ENCODE data around the gene NR3C2. TPM values are rescaled to one million over a fixed set of nuclear protein-coding genes. Genes with fewer than 3 reads are reported as not detected.

The NR3C2 gene
- total RNA-seq, 1 experiment from 2014 or later: 1.6 TPM

- Histone ChIP-seq H3K27me3 (replicated peaks; ENCODE audit: insufficient read depth, low read depth, low read length, poor library complexity) (no peaks in the 10 kb centered on the region), H3K4me1 (ENCODE audit: insufficient read depth, low read length, poor library complexity, severe bottlenecking) (peaks cover 43% of the 10 kb centered on the region), H3K9me3 (ENCODE audit: low read depth, low read length, poor library complexity, severe bottlenecking) (no peaks in the 10 kb centered on the region), H3K4me3 (ENCODE audit: low read depth, low read length, poor library complexity, severe bottlenecking) (no peak overlapping the region), H3K36me3 (ENCODE audit: insufficient read depth, low read length, poor library complexity, severe bottlenecking) (no peaks in the 10 kb centered on the region), H3K27ac (ENCODE audit: low read depth, low read length, poor library complexity, severe bottlenecking) (no peak overlapping the region)
- ChIA-PET CTCF (no interaction called here), POLR2A (ENCODE audit: low non-redundant PET) (no interaction called here)
- TF ChIP-seq CTCF (conservative IDR thresholded peaks at IDR 0.05; ENCODE audit: low read depth, low read length): no peak
- TF ChIP-seq EZH2 (IDR thresholded peaks at IDR 0.05; ENCODE audit: borderline replicate concordance, low read depth, low read length, poor library complexity, severe bottlenecking): no peak
- DNase-seq (ENCODE audit: low spot score): no peak
- no TSS peak for BruUV-seq (replicated peaks)
- intact Hi-C loops (cut with micrococcal nuclease; ENCODE audit: unreplicated experiment): no loop called here
Observed at GRCh38 chr4:148052448-148052847, 389.8 kb downstream of the NR3C2 start.

- intact Hi-C loops (cut with micrococcal nuclease; ENCODE audit: unreplicated experiment): no loop called here
- no peak overlapping the region for H3K4me3 ChIP-seq (ENCODE audit: low read depth, low read length, poor library complexity, severe bottlenecking)
- H3K27me3 ChIP-seq (replicated peaks; ENCODE audit: insufficient read depth, low read depth, low read length, poor library complexity): no peaks in the 10 kb centered on the region
- CTCF ChIA-PET: interaction anchor here (0.7 kb wide), 1 partner anchor 385 kb away, joined by 3 read pairs; no protein-coding TSS in a partner anchor
- TF ChIP-seq EZH2 (IDR thresholded peaks at IDR 0.05; ENCODE audit: borderline replicate concordance, low read depth, low read length, poor library complexity, severe bottlenecking): no peak
- TF ChIP-seq CTCF (conservative IDR thresholded peaks at IDR 0.05; ENCODE audit: low read depth, low read length): no peak
- POLR2A ChIA-PET (ENCODE audit: low non-redundant PET): no interaction called here
- H3K36me3 ChIP-seq (ENCODE audit: insufficient read depth, low read length, poor library complexity, severe bottlenecking): no peaks in the 10 kb centered on the region
- H3K9me3 ChIP-seq (ENCODE audit: low read depth, low read length, poor library complexity, severe bottlenecking): no peaks in the 10 kb centered on the region
- DNase-seq (ENCODE audit: low spot score): no peak
- H3K4me1 ChIP-seq (ENCODE audit: insufficient read depth, low read length, poor library complexity, severe bottlenecking): peaks cover 43% of the 10 kb centered on the region
- H3K27ac ChIP-seq (ENCODE audit: low read depth, low read length, poor library complexity, severe bottlenecking): no peak overlapping the region
- BruUV-seq (replicated peaks): no TSS peak
Observed at GRCh38 chr4:148051403-148051802, 390.8 kb downstream of the NR3C2 start.

DNA sequence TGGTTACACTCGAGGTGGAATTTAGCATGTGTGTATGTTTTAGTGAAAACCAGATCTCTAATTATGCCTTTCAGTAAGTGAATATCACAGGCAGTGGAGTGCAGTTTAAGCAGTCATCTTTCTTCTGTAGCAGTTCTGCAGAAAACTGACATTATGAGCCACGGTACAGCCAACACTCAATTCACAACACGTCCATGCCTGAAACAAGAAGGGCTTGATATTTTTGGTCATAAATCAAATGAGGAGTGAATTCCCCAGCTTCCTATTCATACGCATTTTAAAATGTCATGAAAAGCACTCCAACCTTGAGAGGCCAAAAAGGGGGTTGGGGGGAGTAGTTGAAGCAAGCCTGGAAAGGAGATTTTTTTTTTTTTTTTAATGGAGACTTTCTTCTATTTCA lies 393.6 kb downstream of the NR3C2 start:
- TF ChIP-seq CTCF (conservative IDR thresholded peaks at IDR 0.05; ENCODE audit: low read depth, low read length): no peak
- TF ChIP-seq EZH2 (IDR thresholded peaks at IDR 0.05; ENCODE audit: borderline replicate concordance, low read depth, low read length, poor library complexity, severe bottlenecking): no peak
- Histone ChIP-seq H3K27ac (ENCODE audit: low read depth, low read length, poor library complexity, severe bottlenecking) (no peak overlapping the region), H3K36me3 (ENCODE audit: insufficient read depth, low read length, poor library complexity, severe bottlenecking) (no peaks in the 10 kb centered on the region), H3K27me3 (replicated peaks; ENCODE audit: insufficient read depth, low read depth, low read length, poor library complexity) (no peaks in the 10 kb centered on the region), H3K4me1 (ENCODE audit: insufficient read depth, low read length, poor library complexity, severe bottlenecking) (peaks cover 42% of the 10 kb centered on the region), H3K9me3 (ENCODE audit: low read depth, low read length, poor library complexity, severe bottlenecking) (no peaks in the 10 kb centered on the region), H3K4me3 (ENCODE audit: low read depth, low read length, poor library complexity, severe bottlenecking) (no peak overlapping the region)
- BruUV-seq (replicated peaks): no TSS peak
- POLR2A ChIA-PET (ENCODE audit: low non-redundant PET): no interaction called here
- DNase-seq (ENCODE audit: low spot score): no peak
- CTCF ChIA-PET: no interaction called here
- intact Hi-C loops (cut with micrococcal nuclease; ENCODE audit: unreplicated experiment): no loop called here

All from A673 (cell line).